KOPT-K1 (cell line): ENCODE results near the gene SNRPB2.

Source experiments
- H3K27ac ChIP-seq: fragments of 200-600 bp; sonication (generic); 2 replicates; pipeline ENCODE4 v1.5.1; 2016; ENCODE audit warnings: antibody characterized with exemption, mild to moderate bottlenecking, low read depth, low read length; ENCODE audit not compliant: poor library complexity, severe bottlenecking
- H3K36me3 ChIP-seq: fragments of 200-600 bp; sonication (generic); 2 replicates; pipeline ENCODE4 v1.5.1; 2017; ENCODE audit warnings: antibody characterized with exemption, mild to moderate bottlenecking, low read length, moderate library complexity; ENCODE audit not compliant: insufficient read depth
- H3K9me3 ChIP-seq: fragments of 200-600 bp; sonication (generic); 2 replicates; pipeline ENCODE4 v1.5.1; 2017; ENCODE audit warnings: antibody characterized with exemption, low read length, mild to moderate bottlenecking; ENCODE audit not compliant: insufficient read depth, poor library complexity, severe bottlenecking

Gene SNRPB2

GRCh38 chr20:16752082-16752481 lies 22.3 kb downstream of the SNRPB2 start:
- Histone ChIP-seq H3K36me3 (no peaks in the 10 kb centered on the region), H3K9me3 (peaks cover 15% of the 10 kb centered on the region), H3K27ac (no peak overlapping the region)

- no peaks in the 10 kb centered on the region for H3K36me3 ChIP-seq
- H3K27ac ChIP-seq: no peak overlapping the region
- peaks cover 15% of the 10 kb centered on the region for H3K9me3 ChIP-seq
Observed at GRCh38 chr20:16752901-16753300, 23.1 kb downstream of the SNRPB2 start.

- Histone ChIP-seq H3K36me3 (no peaks in the 10 kb centered on the region), H3K27ac (no peak overlapping the region)
Observed at GRCh38 chr20:16758454-16759180, 28.8 kb downstream of the SNRPB2 start.

GRCh38 chr20:16759181-16759563 lies 29.3 kb downstream of the SNRPB2 start:
- Histone ChIP-seq H3K27ac (no peak overlapping the region), H3K9me3 (peaks cover 15% of the 10 kb centered on the region), H3K36me3 (no peaks in the 10 kb centered on the region)

More at GRCh38 chr20:16758454-16759180, 28.8 kb downstream of the SNRPB2 start:
- H3K9me3 ChIP-seq: peaks cover 15% of the 10 kb centered on the region

- no peak overlapping the region for H3K27ac ChIP-seq
- H3K9me3 ChIP-seq: peaks cover 8% of the 10 kb centered on the region
- H3K36me3 ChIP-seq: no peaks in the 10 kb centered on the region
Observed at GRCh38 chr20:16760431-16761304, 30.8 kb downstream of the SNRPB2 start.

- Histone ChIP-seq H3K36me3 (no peaks in the 10 kb centered on the region), H3K9me3 (peaks cover under 1% of the 10 kb centered on the region), H3K27ac (no peak overlapping the region)
Observed at GRCh38 chr20:16761305-16761829, 31.5 kb downstream of the SNRPB2 start.

- Histone ChIP-seq H3K27ac (no peak overlapping the region), H3K36me3 (no peaks in the 10 kb centered on the region)
Observed at GRCh38 chr20:16764560-16764959, 34.7 kb downstream of the SNRPB2 start.

GRCh38 chr20:16771213-16771612 lies 41.4 kb downstream of the SNRPB2 start:
- H3K9me3 ChIP-seq: no peaks in the 10 kb centered on the region
- H3K36me3 ChIP-seq: no peaks in the 10 kb centered on the region
- no peak overlapping the region for H3K27ac ChIP-seq

More at GRCh38 chr20:16764560-16764959, 34.7 kb downstream of the SNRPB2 start:
- H3K9me3 ChIP-seq: no peaks in the 10 kb centered on the region

- Histone ChIP-seq H3K9me3 (no peaks in the 10 kb centered on the region), H3K27ac (no peak overlapping the region), H3K36me3 (no peaks in the 10 kb centered on the region)
Observed at GRCh38 chr20:16775961-16776360, 46.1 kb downstream of the SNRPB2 start.

- Histone ChIP-seq H3K36me3 (no peaks in the 10 kb centered on the region), H3K9me3 (no peaks in the 10 kb centered on the region), H3K27ac (no peak overlapping the region)
Observed at GRCh38 chr20:16777126-16777525, 47.3 kb downstream of the SNRPB2 start.

GRCh38 chr20:16778159-16778558 lies 48.3 kb downstream of the SNRPB2 start:
- Histone ChIP-seq H3K27ac (no peak overlapping the region), H3K9me3 (no peaks in the 10 kb centered on the region), H3K36me3 (no peaks in the 10 kb centered on the region)

GRCh38 chr20:16781496-16781895 lies 51.7 kb downstream of the SNRPB2 start:
- H3K9me3 ChIP-seq: no peaks in the 10 kb centered on the region
- H3K36me3 ChIP-seq: no peaks in the 10 kb centered on the region
- no peak overlapping the region for H3K27ac ChIP-seq

- Histone ChIP-seq H3K9me3 (no peaks in the 10 kb centered on the region), H3K27ac (no peak overlapping the region), H3K36me3 (no peaks in the 10 kb centered on the region)
Observed at GRCh38 chr20:16785226-16785625, 55.4 kb downstream of the SNRPB2 start.
